GM12878 (cell line): Measurements from ENCODE around the gene KIRREL3. TPM values are rescaled to one million over a fixed set of nuclear protein-coding genes. Genes with fewer than 3 reads are reported as not detected.

ENCODE experiments used
- ATAC-seq: fragments of 200-7000 bp; cut with Tn5 transposase; 3 replicates; pipeline ENCODE4 v1.9.1; 2020; ENCODE audit warnings: mild to moderate bottlenecking, moderate library complexity
- BruUV-seq: library from RNA; stranded (reverse); fragments of 400-500 nt; replicated peaks from 2 replicates; lab custom pipeline; 2021; lab: Mats Ljungman, UMichigan
- CTCF ChIA-PET: fragments of 300-600 bp; sonication (Branson Sonifier 250); formaldehyde crosslinking; extraction: SDS; loops from one replicate; lab custom pipeline; 2021; ENCODE audit warnings: inconsistent platforms; lab: Yijun Ruan, JAX
- POLR2A ChIA-PET: fragments of 350-600 bp; formaldehyde crosslinking; extraction: SDS; loops from one replicate; lab custom pipeline; 2021; ENCODE audit warnings: inconsistent platforms; lab: Charles Lee
- RAD21 ChIA-PET: fragments of 300-600 bp; sonication (Branson Sonifier 250); formaldehyde crosslinking; loops from one replicate; lab custom pipeline; 2023; ENCODE audit warnings: antibody characterized with exemption; ENCODE audit not compliant: unreplicated experiment; lab: Charles Lee
- SMC1A ChIA-PET: fragments of 300-600 bp; sonication (Branson Sonifier 250); formaldehyde crosslinking; loops from one replicate; lab custom pipeline; 2023; ENCODE audit not compliant: unreplicated experiment, uncharacterized antibody; lab: Charles Lee
- DNase-seq: peaks from one replicate; pipeline ENCODE4 v3.0.0-alpha.2; 2011; ENCODE audit warnings: low read depth, low spot score
- FAIRE-seq: peaks from 3 replicates; lab custom pipeline; 2011; peaks lifted over from hg19 to GRCh38; lab: Jason Lieb, UNC
- H2AFZ ChIP-seq: 2 replicates; pipeline ENCODE4 v1.6.0; 2011; ENCODE audit warnings: low read depth, low read length, control low read depth; ENCODE audit not compliant: control insufficient read depth
- H3K27ac ChIP-seq: 2 replicates; pipeline ENCODE4 v1.5.1; 2011; ENCODE audit warnings: control low read depth; ENCODE audit not compliant: control insufficient read depth, insufficient read depth
- H3K27me3 ChIP-seq, 2 experiments: replicated peaks in 1 of 2; 2 replicates each; pipeline versions ENCODE4 v1.6.0 to v1.6.1; 2011; ENCODE audit warnings: low read length in 1 of 2; ENCODE audit not compliant: control insufficient read depth in 2 of 2, insufficient read depth in 2 of 2
- H3K36me3 ChIP-seq, 2 experiments: 2 replicates each; pipeline ENCODE4 v1.5.1; 2011; ENCODE audit warnings: low read length in 1 of 2; ENCODE audit not compliant: control insufficient read depth in 2 of 2, insufficient read depth in 2 of 2
- H3K4me1 ChIP-seq: 2 replicates; pipeline ENCODE4 v1.6.1; 2011; ENCODE audit warnings: mild to moderate bottlenecking, low read length, moderate library complexity, mixed read lengths; ENCODE audit not compliant: control insufficient read depth, insufficient read depth
- H3K4me2 ChIP-seq: 2 replicates; pipeline ENCODE4 v1.6.0; 2011; ENCODE audit warnings: control low read depth; ENCODE audit not compliant: control insufficient read depth, insufficient read depth
- H3K4me3 ChIP-seq: fragments of 200-600 bp; sonication (generic); 2 replicates; pipeline ENCODE4 v1.5.1; 2016
- H3K79me2 ChIP-seq: 2 replicates; pipeline ENCODE4 v1.6.0; 2011; ENCODE audit warnings: low read length; ENCODE audit not compliant: control insufficient read depth, insufficient read depth
- H3K9ac ChIP-seq: 2 replicates; pipeline ENCODE4 v1.8.0; 2011; ENCODE audit warnings: low read length, control low read depth, mixed read lengths; ENCODE audit not compliant: control insufficient read depth, insufficient read depth
- H3K9me3 ChIP-seq: replicated peaks from 3 replicates; pipeline ENCODE4 v1.5.1; 2011; ENCODE audit warnings: mild to moderate bottlenecking, low read length; ENCODE audit not compliant: control insufficient read depth, insufficient read depth
- H4K20me1 ChIP-seq: 2 replicates; pipeline ENCODE4 v1.6.0; 2011; ENCODE audit not compliant: control insufficient read depth, insufficient read depth
- BHLHE40 ChIP-seq, 2 experiments: fragments of 450-650 bp in 1 of 2; IDR thresholded peaks; 2 replicates each; pipeline ENCODE4 v1.6.1; 2011 to 2017; ENCODE audit warnings: low read depth in 2 of 2, borderline replicate concordance in 1 of 2, improper control_type of control experiment in 1 of 2, low read length in 1 of 2, mild to moderate bottlenecking in 1 of 2
- CBFB ChIP-seq: IDR thresholded peaks from 2 replicates; pipeline ENCODE4 v1.6.1; 2016; ENCODE audit warnings: antibody characterized with exemption, low read depth
- CREM ChIP-seq: IDR thresholded peaks from 2 replicates; pipeline ENCODE4 v1.6.1; 2014; ENCODE audit warnings: antibody characterized with exemption, low read depth
- E2F4 ChIP-seq: IDR thresholded peaks from 2 replicates; pipeline ENCODE4 v1.6.1; 2012; ENCODE audit warnings: low read depth, low read length, improper control_type of control experiment
- HSF1 ChIP-seq: fragments of 150-350 bp; IDR thresholded peaks from 2 replicates; pipeline ENCODE4 v1.6.1; 2014; ENCODE audit warnings: mild to moderate bottlenecking, low read depth, low read length
- PBX3 ChIP-seq: IDR thresholded peaks from 2 replicates; pipeline ENCODE4 v1.6.1; 2011; ENCODE audit warnings: mild to moderate bottlenecking, low read depth, low read length, moderate library complexity; ENCODE audit not compliant: insufficient replicate concordance
- RELB ChIP-seq: fragments of 450-650 bp; IDR thresholded peaks from 2 replicates; pipeline ENCODE4 v1.6.1; 2017; ENCODE audit warnings: low read depth, mild to moderate bottlenecking, moderate library complexity
- SMARCA5 ChIP-seq: fragments of 450-650 bp; IDR thresholded peaks from 2 replicates; pipeline ENCODE4 v1.6.1; 2017; ENCODE audit warnings: mild to moderate bottlenecking
- SP1 ChIP-seq: IDR thresholded peaks from one replicate; pipeline ENCODE4 v1.6.1; 2011; ENCODE audit warnings: low read depth, low read length
- SPI1 ChIP-seq: IDR thresholded peaks from 2 replicates; pipeline ENCODE4 v1.6.1; 2011; ENCODE audit warnings: low read depth, mild to moderate bottlenecking, low read length, moderate library complexity, borderline replicate concordance; ENCODE audit not compliant: insufficient read depth
- SREBF1 ChIP-seq: IDR thresholded peaks from 2 replicates; pipeline ENCODE4 v1.6.1; 2012; ENCODE audit warnings: mild to moderate bottlenecking, low read length
- TARDBP ChIP-seq: IDR thresholded peaks from 2 replicates; pipeline ENCODE4 v1.6.1; 2016; ENCODE audit warnings: borderline replicate concordance
- ZBTB4 ChIP-seq: fragments of 450-650 bp; formaldehyde crosslinking; IDR thresholded peaks from 2 replicates; pipeline ENCODE4 v1.4.0; 2022; ENCODE audit warnings: mild to moderate bottlenecking, moderate library complexity
- WGBS: methylation state at CpG from one replicate; pipeline ENCODE4 v1.1.6; 2016; ENCODE audit warnings: low lambda C conversion rate; ENCODE audit not compliant: insufficient replicate concordance, insufficient coverage; ENCODE audit errors: missing lambda C conversion rate; 5-methylcytosine and 5-hydroxymethylcytosine counted together
- in situ Hi-C: fragments of 300-500 bp; cut with MboI; formaldehyde crosslinking; loops from 9 replicates; pipeline ENCODE4 v1.14.3; 2018; ENCODE audit warnings: mixed read lengths
- intact Hi-C: fragments of 100-400 bp; cut with micrococcal nuclease; formaldehyde crosslinking; loops from one replicate; pipeline ENCODE4 v1.14.2; 2022; ENCODE audit not compliant: unreplicated experiment
- polyA plus RNA-seq, 11 experiments: library from polyadenylated mRNA; depleted of rRNA in 4 of 11; unstranded in 6 of 11; stranded (reverse) in 5 of 11; fragments of >200 nt; fragmentation: Nextera tagmentation in 4 of 11; fragmentation: Illumina TruSeq in 1 of 11; extraction: Ambion mirVana in 4 of 11; extraction: Trizol in 1 of 11; gene quantifications; 1 replicate in 1 of 11; 2 replicates in 10 of 11; pipeline versions ENCODE4 v1.2.1 to v1.2.3, GENCODE V29; 2011 to 2016; ENCODE audit warnings: inconsistent platforms in 2 of 11, missing spikeins in 2 of 11, low read depth in 1 of 11
- total RNA-seq, 4 experiments: library from RNA; depleted of rRNA in 3 of 4; stranded (reverse); fragments of >200 nt in 3 of 4; fragmentation: Illumina TruSeq in 1 of 4; extraction: Trizol in 1 of 4; gene quantifications; 2 replicates each; pipeline versions ENCODE4 v1.2.1 to v1.2.3, GENCODE V29; 2013 to 2021

KIRREL3 gene
- total and polyA plus RNA-seq, 10 of the 15 experiments (the other 5 are each of a cell fraction or from before 2014, with no cell fraction given): under 0.01 TPM; not detected in 9

GRCh38 chr11:126461096-126461440, 539.5 kb downstream of the KIRREL3 start (continued):
- TF ChIP-seq BHLHE40 (IDR thresholded peaks at IDR 0.05; ENCODE audit: borderline replicate concordance in 1 of 2, low read depth in 2 of 2, low read length in 1 of 2): no peak

GRCh38 chr11:126460417-126461095, 540.0 kb downstream of the KIRREL3 start:
- CTCF ChIA-PET: interaction anchor here (2.7 kb wide), 1 partner anchor 20 kb away, joined by 14 read pairs; no protein-coding TSS in a partner anchor
- Histone ChIP-seq H2AFZ (no peak overlapping the region), H3K36me3 (no peaks in the 10 kb centered on the region), H3K4me2 (no peak overlapping the region), H3K4me3 (no peak overlapping the region), H3K9me3 (no peaks in the 10 kb centered on the region; the same call in 2 of the 3 replicates), H3K4me1 (peaks cover 8% of the 10 kb centered on the region), H3K79me2 (no peaks in the 10 kb centered on the region), H3K9ac (no peak overlapping the region), H4K20me1 (no peaks in the 10 kb centered on the region), H3K27me3 (no peaks in the 10 kb centered on the region; a peak in 3 of 4 replicates), H3K27ac (no peak overlapping the region)
- SMC1A ChIA-PET: no interaction called here
- POLR2A ChIA-PET: no interaction called here
- BruUV-seq: no TSS peak
- intact Hi-C loops: no loop called here
- ATAC-seq (no peak), FAIRE-seq (no peak), DNase-seq (no peak)
- in situ Hi-C loops: no loop called here
- RAD21 ChIA-PET: no interaction called here
- 22% methylated on average over 15 of the region's 15 CpGs for WGBS
- no peak for TF ChIP-seq HSF1
- TF ChIP-seq PBX3: no peak
- TF ChIP-seq TARDBP: no peak
- TF ChIP-seq SMARCA5: no peak
- no peak for TF ChIP-seq CBFB
- no peak for TF ChIP-seq E2F4
- TF ChIP-seq SREBF1: no peak
- no peak for TF ChIP-seq SP1
- no peak for TF ChIP-seq SPI1
- TF ChIP-seq CREM: no peak
- TF ChIP-seq RELB: no peak
- TF ChIP-seq ZBTB4: no peak
